HL-60 (cell line): ENCODE measurements around the gene LRP5.

Experiments
- POLR2AphosphoS5 ChIP-seq: IDR thresholded peaks from 2 replicates; pipeline ENCODE4 v1.6.1; 2012; ENCODE audit warnings: low read depth
- TF ChIP-seq, protein P1 (sequence below): IDR thresholded peaks from one replicate; pipeline ENCODE4 v1.5.1; 2011; ENCODE audit warnings: low read length, control low read depth, inconsistent platforms; ENCODE audit not compliant: insufficient read depth

DNA sequence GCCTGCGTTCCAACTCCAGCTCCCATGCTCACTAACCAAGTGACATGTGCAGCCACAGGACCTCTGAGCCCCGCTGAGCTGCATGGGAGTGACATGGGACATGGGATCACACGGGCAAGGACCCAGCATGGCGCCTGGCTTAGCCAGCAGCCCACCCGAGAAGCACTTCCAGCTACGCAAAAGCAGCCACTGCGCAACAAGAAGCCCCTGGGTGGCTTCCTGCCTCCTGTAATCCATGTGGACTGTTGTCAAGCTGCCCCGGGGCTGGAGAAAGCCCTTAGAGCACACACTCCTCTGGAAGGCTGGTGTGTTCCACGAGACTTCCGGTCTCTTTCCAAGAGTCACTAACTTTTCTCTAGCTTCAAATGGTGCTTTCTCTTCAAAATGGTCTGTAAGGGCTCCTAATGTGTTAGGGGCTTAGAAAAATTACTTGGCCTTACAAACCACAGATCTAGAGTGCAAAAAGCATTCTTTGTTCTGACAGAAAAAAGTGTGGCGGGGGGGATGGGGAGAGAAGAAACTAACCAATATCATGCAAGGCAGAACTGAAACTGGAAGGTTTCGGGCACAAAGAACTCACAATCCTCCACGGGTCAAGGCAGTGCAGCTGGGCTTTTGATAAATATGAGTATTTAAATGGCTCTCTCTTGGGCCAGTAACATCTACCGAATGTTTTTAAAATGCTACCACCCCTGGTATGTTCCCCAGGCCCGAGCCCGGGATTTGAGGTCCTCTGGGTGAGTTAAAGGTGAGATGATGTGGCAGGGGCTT lies 46.1 kb upstream of the LRP5 start:
- TF ChIP-seq, protein P1, sequence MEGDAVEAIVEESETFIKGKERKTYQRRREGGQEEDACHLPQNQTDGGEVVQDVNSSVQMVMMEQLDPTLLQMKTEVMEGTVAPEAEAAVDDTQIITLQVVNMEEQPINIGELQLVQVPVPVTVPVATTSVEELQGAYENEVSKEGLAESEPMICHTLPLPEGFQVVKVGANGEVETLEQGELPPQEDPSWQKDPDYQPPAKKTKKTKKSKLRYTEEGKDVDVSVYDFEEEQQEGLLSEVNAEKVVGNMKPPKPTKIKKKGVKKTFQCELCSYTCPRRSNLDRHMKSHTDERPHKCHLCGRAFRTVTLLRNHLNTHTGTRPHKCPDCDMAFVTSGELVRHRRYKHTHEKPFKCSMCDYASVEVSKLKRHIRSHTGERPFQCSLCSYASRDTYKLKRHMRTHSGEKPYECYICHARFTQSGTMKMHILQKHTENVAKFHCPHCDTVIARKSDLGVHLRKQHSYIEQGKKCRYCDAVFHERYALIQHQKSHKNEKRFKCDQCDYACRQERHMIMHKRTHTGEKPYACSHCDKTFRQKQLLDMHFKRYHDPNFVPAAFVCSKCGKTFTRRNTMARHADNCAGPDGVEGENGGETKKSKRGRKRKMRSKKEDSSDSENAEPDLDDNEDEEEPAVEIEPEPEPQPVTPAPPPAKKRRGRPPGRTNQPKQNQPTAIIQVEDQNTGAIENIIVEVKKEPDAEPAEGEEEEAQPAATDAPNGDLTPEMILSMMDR, result no peak
- TF ChIP-seq POLR2AphosphoS5, result no peak
